Bronchus fibroblast of lung (primary cell): ENCODE data around the gene OR5K1. TPM values are rescaled to one million over a fixed set of nuclear protein-coding genes. Genes with fewer than 3 reads are reported as not detected.

Experiments
- total RNA-seq: library from RNA; depleted of rRNA; stranded (reverse); fragments of >200 nt; gene quantifications from 2 replicates; pipeline ENCODE4 v1.2.3, GENCODE V29; 2015

Gene OR5K1
- not detected in 2 replicates for total RNA-seq

GRCh38 chr3:98462901-98463300 lies at the start of gene OR5K1:
Gene OR5K1, plus strand, starts transcription at chr3:98463201. Its CDS starts 6,376 bp downstream, at chr3:98469577.

GRCh38 chr3:98497381-98497780 lies 34.4 kb downstream of the OR5K1 start, which contains the start of gene OR5K2:
Gene OR5K2, plus strand, starts transcription at chr3:98497681. Its CDS starts 0 bp downstream, at chr3:98497681.

Other genes with a start within 250 kb of the OR5K1 start
- not detected in 2 replicates for gene OR5H6, start 199.0 kb upstream of the OR5K1 start, total RNA-seq
- gene OR5H2, start 180.7 kb upstream of the OR5K1 start, total RNA-seq: not detected in 2 replicates
- not detected in 2 replicates for gene OR5K4, start 109.3 kb upstream of the OR5K1 start, total RNA-seq
- gene OR5K3, start 72.5 kb upstream of the OR5K1 start, total RNA-seq: not detected in 2 replicates
- gene OR5K2, start 34.5 kb downstream of the OR5K1 start, total RNA-seq: not detected in 2 replicates
- 80.7 and 85.2 TPM in 2 replicates for gene CLDND1, start 59.7 kb downstream of the OR5K1 start, total RNA-seq
- gene GPR15, start 68.8 kb downstream of the OR5K1 start, total RNA-seq: not detected in 2 replicates
- 24.5 and 28.7 TPM in 2 replicates for gene CPOX, start 130.4 kb downstream of the OR5K1 start, total RNA-seq